Left lung (tissue), 10 donors: ENCODE measurements around the gene ERC2. TPM values are rescaled to one million over a fixed set of nuclear protein-coding genes. Genes with fewer than 3 reads are reported as not detected.

Experiments used
- ATAC-seq: fragments of 200-7000 bp; cut with Tn5 transposase; one replicate; pipeline ENCODE4 v1.9.1; 2020; ENCODE audit warnings: moderate library complexity
- DNase-seq, 4 donors: peaks; one replicate each; pipeline ENCODE4 v3.0.0-alpha.2; 2013 to 2020
- H3K27ac ChIP-seq, 2 donors: fragments of 200-600 bp; sonication (generic) in 1 of 2; one replicate each; pipeline versions ENCODE4 v1.5.0 to v1.8.0; 2020 to 2021
- H3K27me3 ChIP-seq, 2 donors: fragments of 200-600 bp; sonication (generic) in 1 of 2; one replicate each; pipeline versions ENCODE4 v1.5.0 to v1.8.0; 2020 to 2021
- H3K36me3 ChIP-seq, 2 donors: fragments of 200-600 bp; sonication (generic) in 1 of 2; one replicate each; pipeline versions ENCODE4 v1.5.0 to v1.8.0; 2020 to 2021
- H3K4me1 ChIP-seq, 2 donors: fragments of 200-600 bp; one replicate each; pipeline ENCODE4 v1.8.0; 2021
- H3K4me3 ChIP-seq, 2 donors: fragments of 200-600 bp; sonication (generic) in 1 of 2; one replicate each; pipeline versions ENCODE4 v1.5.0 to v1.8.0; 2020 to 2021; ENCODE audit warnings: mild to moderate bottlenecking in 1 of 2
- H3K9me3 ChIP-seq, 2 donors: fragments of 200-600 bp; sonication (generic) in 1 of 2; one replicate each; pipeline versions ENCODE4 v1.5.0 to v1.8.0; 2020 to 2021
- CTCF ChIP-seq, 2 donors: fragments of 200-600 bp; sonication (generic) in 1 of 2; IDR thresholded peaks; one replicate each; pipeline versions ENCODE4 v1.5.0 to v1.8.0; 2021; ENCODE audit warnings: antibody characterized with exemption in 2 of 2
- intact Hi-C, 2 donors: fragments of 100-400 bp; cut with DNase I; formaldehyde crosslinking; loops; one replicate each; pipeline versions ENCODE4 v1.11.2 to v1.14.2; 2022
- polyA plus RNA-seq, 6 donors: library from polyadenylated mRNA; unstranded; fragments of 120-200 nt; gene quantifications; one replicate each; pipeline ENCODE4 v1.2.1, GENCODE V29; 2013; ENCODE audit not compliant: insufficient read length in 6 of 6
- total RNA-seq, 2 donors: library from RNA; stranded (reverse); fragmentation: NEBNext Ultra II Directional; extraction: Animal tissue kit (Norgen Biotek cat#: 25700); gene quantifications; one replicate each; pipeline ENCODE4 v1.2.1, GENCODE V29; 2021
- donor health status: DM: no; HTN: yes; CAD: no.
- donor health status: DM: no; HTN: no; CAD: no.

Gene ERC2
- total and polyA plus RNA-seq, 8 donors: 1.6 to 3.3 (median 2.1) TPM

DNA sequence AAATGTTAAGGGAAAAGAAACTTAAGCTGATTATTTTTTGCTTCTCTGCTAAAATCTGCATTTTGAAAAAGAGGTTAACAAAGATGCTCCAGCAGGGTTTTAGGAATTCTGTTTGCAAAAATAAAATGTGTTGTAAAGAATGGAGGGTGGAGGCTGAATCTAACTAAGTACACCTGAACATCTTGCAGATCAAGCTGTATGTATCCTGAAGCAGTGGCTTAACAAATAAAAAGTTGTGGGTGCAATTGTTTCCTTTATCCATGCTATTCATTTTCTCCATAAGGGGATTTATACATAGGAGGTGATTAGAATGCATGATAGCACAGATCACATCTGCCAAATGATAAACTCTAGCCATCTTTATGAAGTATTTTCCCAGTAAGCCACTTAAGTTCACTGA, 466.3 kb downstream of the ERC2 start:
- TF ChIP-seq CTCF (IDR thresholded peaks at IDR 0.05): no peak
- no peaks in the 10 kb centered on the region for H3K4me1 ChIP-seq
- H3K36me3 ChIP-seq: no peaks in the 10 kb centered on the region
- H3K9me3 ChIP-seq: no peaks in the 10 kb centered on the region
- H3K27ac ChIP-seq: no peak overlapping the region
- intact Hi-C loops: no loop called here
- DNase-seq (no peak), ATAC-seq (no peak)
- H3K27me3 ChIP-seq: no peaks in the 10 kb centered on the region
- H3K4me3 ChIP-seq: no peak overlapping the region

DNA sequence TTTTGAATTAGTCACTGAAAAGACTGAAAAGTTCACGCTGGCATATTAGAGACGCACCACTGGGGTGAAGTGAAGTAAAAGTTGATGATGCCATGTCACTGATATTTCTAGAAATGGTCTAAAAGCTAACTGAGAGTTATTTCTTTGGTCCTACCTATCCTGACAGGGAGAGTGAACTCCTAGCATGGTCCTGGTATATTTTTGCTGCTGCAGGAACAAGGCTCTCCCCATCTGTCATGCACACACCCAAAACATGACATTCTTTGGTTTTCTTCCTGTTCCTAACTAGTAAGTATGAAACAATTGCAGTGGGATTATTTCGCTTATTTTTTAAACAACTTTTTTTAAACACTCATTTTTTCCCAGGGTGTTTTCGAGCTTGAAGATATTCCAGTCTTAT, 466.7 kb downstream of the ERC2 start:
- TF ChIP-seq CTCF (IDR thresholded peaks at IDR 0.05): no peak
- no peaks in the 10 kb centered on the region for H3K4me1 ChIP-seq
- H3K27me3 ChIP-seq: no peaks in the 10 kb centered on the region
- ATAC-seq: no peak
- intact Hi-C loops: no loop called here
- H3K9me3 ChIP-seq: no peaks in the 10 kb centered on the region
- no peak overlapping the region for H3K4me3 ChIP-seq
- no peak for DNase-seq
- no peaks in the 10 kb centered on the region for H3K36me3 ChIP-seq
- no peak overlapping the region for H3K27ac ChIP-seq

DNA sequence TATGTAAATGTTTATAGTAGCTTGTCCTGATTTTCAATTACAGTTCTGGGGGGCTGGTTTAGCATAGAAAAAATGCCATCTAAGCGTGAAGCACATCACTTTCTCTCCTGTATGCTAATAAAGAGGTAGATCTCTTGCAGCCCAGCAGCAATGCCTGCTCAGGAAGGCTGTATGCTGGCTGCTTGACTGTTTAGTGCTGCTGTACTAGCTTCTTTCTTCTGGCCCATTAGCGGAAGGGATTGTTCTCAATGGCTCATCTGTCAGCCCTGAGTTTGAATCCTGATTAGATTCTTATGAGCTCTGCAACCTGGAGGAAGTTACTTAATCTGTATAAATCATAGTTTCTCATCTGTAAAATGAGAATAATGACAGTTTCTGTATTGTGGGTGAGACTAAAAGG, 478.9 kb downstream of the ERC2 start:
- no peak overlapping the region for H3K4me3 ChIP-seq
- TF ChIP-seq CTCF (IDR thresholded peaks at IDR 0.05): no peak
- H3K9me3 ChIP-seq: no peaks in the 10 kb centered on the region
- no peaks in the 10 kb centered on the region for H3K27me3 ChIP-seq
- intact Hi-C loops: no loop called here
- H3K27ac ChIP-seq: no peak overlapping the region
- H3K4me1 ChIP-seq: no peaks in the 10 kb centered on the region
- ATAC-seq (no peak), DNase-seq (no peak)
- no peaks in the 10 kb centered on the region for H3K36me3 ChIP-seq

DNA sequence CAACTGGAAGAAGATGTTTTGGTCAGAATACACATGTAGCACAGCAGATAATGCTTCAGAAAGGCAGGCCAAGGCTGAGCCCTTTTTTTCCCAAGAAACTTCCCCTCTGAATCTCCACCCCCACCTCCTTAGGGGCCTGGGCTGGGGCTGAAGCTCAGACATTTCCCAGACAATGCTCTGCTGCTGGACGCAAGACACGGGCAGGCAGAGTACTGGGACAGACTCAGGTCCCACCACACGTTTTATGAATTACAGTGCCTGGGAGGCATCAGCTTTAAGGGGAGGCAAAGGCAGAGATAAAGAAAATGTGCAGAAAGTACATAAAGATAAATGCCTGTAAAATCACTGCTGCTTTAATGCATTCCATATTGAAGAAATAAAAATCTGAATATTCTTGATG, 479.4 kb downstream of the ERC2 start:
- intact Hi-C loops: no loop called here
- H3K27ac ChIP-seq: no peak overlapping the region
- no peak for TF ChIP-seq CTCF (IDR thresholded peaks at IDR 0.05)
- ATAC-seq (no peak), DNase-seq (no peak)
- H3K27me3 ChIP-seq: no peaks in the 10 kb centered on the region
- H3K4me3 ChIP-seq: no peak overlapping the region
- H3K4me1 ChIP-seq: no peaks in the 10 kb centered on the region
- no peaks in the 10 kb centered on the region for H3K9me3 ChIP-seq
- H3K36me3 ChIP-seq: no peaks in the 10 kb centered on the region

DNA sequence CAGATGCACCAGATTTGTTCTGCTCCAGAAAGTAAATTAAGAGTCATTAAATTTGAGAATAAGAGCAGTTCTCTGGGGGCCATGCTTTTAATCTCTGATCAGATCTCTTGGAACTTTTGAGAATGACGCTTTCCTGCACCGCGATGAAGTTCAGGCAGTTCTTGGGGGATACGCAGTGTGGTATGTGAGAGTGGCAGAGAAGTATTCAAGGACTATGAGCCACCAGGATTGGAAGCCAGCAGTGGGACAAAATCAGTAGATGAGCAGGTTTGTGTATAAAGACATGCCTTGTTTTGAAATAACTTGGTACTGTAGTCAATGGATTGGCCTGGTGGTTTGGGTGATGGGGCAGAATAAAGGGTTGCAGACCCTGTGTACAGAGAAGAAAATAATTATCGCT, 483.6 kb downstream of the ERC2 start:
- Histone ChIP-seq H3K27me3 (no peaks in the 10 kb centered on the region), H3K36me3 (no peaks in the 10 kb centered on the region), H3K4me3 (no peak overlapping the region), H3K9me3 (no peaks in the 10 kb centered on the region), H3K27ac (no peak overlapping the region), H3K4me1 (no peaks in the 10 kb centered on the region)
- no peak for TF ChIP-seq CTCF (IDR thresholded peaks at IDR 0.05)
- ATAC-seq: no peak
- DNase-seq: no peak
- intact Hi-C loops: no loop called here
